ENCODE results near the gene TAS1R3. TPM values are rescaled to one million over a fixed set of nuclear protein-coding genes. Genes with fewer than 3 reads are reported as not detected.

The TAS1R3 gene
- total RNA-seq, 1 experiment from 2014 or later = 0.30 TPM

- peak; percentile 28 for DNase-seq (ENCODE audit: extremely low read depth, low read depth)
Observed at GRCh38 chr1:1349256-1350012, 18.4 kb downstream of the TAS1R3 start, which contains the start of gene DVL1. TSS of gene DVL1 (minus strand) at chr1:1349418. CDS start at chr1:1349065, 353 bp downstream.

GRCh38 chr1:1351511-1352427 lies 20.7 kb downstream of the TAS1R3 start:
- DNase-seq (ENCODE audit: extremely low read depth, low read depth) = no peak

GRCh38 chr1:1352786-1353388 lies 21.8 kb downstream of the TAS1R3 start:
- no peak for DNase-seq (ENCODE audit: extremely low read depth, low read depth)

GRCh38 chr1:1353389-1354151 lies 22.5 kb downstream of the TAS1R3 start:
- DNase-seq (ENCODE audit: extremely low read depth, low read depth) = no peak

- no peak for DNase-seq (ENCODE audit: extremely low read depth, low read depth)
Observed at GRCh38 chr1:1354271-1355247, 23.5 kb downstream of the TAS1R3 start.

- no peak for DNase-seq (ENCODE audit: extremely low read depth, low read depth)
Observed at GRCh38 chr1:1355416-1355815, 24.3 kb downstream of the TAS1R3 start.

- DNase-seq (ENCODE audit: extremely low read depth, low read depth) = no peak
Observed at GRCh38 chr1:1356166-1356795, 25.2 kb downstream of the TAS1R3 start.

- no peak for DNase-seq (ENCODE audit: extremely low read depth, low read depth)
Observed at GRCh38 chr1:1356796-1357401, 25.8 kb downstream of the TAS1R3 start.

- DNase-seq (ENCODE audit: extremely low read depth, low read depth) = no peak
Observed at GRCh38 chr1:1357871-1358432, 26.9 kb downstream of the TAS1R3 start.

GRCh38 chr1:1358433-1359271 lies 27.6 kb downstream of the TAS1R3 start, which contains the start of gene MXRA8:
TSS of gene MXRA8 (minus strand) at chr1:1358555. CDS start at chr1:1358504, 51 bp downstream.
- no peak for DNase-seq (ENCODE audit: extremely low read depth, low read depth)

GRCh38 chr1:1359308-1359663 lies 28.2 kb downstream of the TAS1R3 start:
- no peak for DNase-seq (ENCODE audit: extremely low read depth, low read depth)

- no peak for DNase-seq (ENCODE audit: extremely low read depth, low read depth)
Observed at GRCh38 chr1:1359664-1360468, 28.8 kb downstream of the TAS1R3 start.

- no peak for DNase-seq (ENCODE audit: extremely low read depth, low read depth)
Observed at GRCh38 chr1:1360506-1361169, 29.6 kb downstream of the TAS1R3 start.

GRCh38 chr1:1361233-1361981 lies 30.3 kb downstream of the TAS1R3 start:
- DNase-seq (ENCODE audit: extremely low read depth, low read depth) = no peak

- DNase-seq (ENCODE audit: extremely low read depth, low read depth) = no peak
Observed at GRCh38 chr1:1361982-1362423, 30.9 kb downstream of the TAS1R3 start.
